ENCODE measurements around the gene ENOX1.

The ENOX1 gene

GRCh38 chr13:43697323-43697722 lies 89.4 kb downstream of the ENOX1 start:
- TF ChIP-seq CTCF (IDR thresholded peaks at IDR 0.05; ENCODE audit: low read depth, low read length, missing control alignments) = no peak
- DNase-seq (ENCODE audit: low read depth) = no peak

DNA sequence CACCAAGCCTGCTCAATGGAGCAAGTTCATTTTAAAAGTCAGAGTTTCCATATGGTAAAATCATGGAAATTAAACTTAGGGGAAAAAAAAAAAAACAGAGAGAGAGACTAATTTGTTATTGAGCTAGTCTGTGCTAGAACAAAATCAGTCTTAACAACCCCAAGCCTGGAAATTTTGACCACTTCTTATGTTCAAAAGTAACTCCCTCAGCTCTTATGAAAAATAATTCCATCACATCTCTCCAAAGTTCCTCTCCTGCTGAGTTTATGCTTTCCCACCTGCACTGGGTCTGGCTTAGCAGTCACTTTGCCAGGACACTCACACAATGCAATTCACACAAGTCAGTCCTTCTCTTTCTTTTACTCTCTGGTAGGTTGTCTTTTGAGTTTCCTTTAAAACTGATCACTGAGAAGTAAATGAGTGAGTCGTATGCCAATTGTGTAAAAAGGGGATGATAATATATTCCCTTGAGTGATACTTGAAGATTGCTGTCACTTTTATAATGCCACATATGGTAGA lies 92.6 kb downstream of the ENOX1 start:
- no peak for DNase-seq (ENCODE audit: low read depth)
- H3K4me3 ChIP-seq (ENCODE audit: low read depth, low read length) = no peak overlapping the region
- no peak for TF ChIP-seq CTCF (IDR thresholded peaks at IDR 0.05; ENCODE audit: low read depth, low read length, missing control alignments)

More at GRCh38 chr13:43697323-43697722, 89.4 kb downstream of the ENOX1 start:
- H3K4me3 ChIP-seq (ENCODE audit: low read depth, low read length) = no peak overlapping the region

DNA sequence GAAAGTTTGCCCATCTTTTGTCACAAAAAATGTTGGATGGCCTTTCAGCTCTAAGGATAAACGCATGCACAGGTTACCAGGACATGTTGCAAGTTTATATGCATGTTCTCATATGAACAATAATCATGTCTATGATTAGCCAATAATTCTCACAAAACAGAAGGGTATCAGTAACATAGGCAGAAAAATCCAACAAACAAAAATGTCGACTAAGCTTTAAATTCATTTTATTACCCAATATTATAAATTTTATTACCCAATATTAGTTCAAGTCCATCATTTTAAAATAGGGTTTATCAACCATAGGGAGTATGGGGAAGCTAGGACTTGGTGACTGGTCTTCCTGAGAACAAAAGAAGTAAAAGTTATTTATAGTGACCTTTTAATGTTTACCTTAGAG lies 93.1 kb downstream of the ENOX1 start:
- no peak overlapping the region for H3K4me3 ChIP-seq (ENCODE audit: low read depth, low read length)
- DNase-seq (ENCODE audit: low read depth) = no peak
- TF ChIP-seq CTCF (IDR thresholded peaks at IDR 0.05; ENCODE audit: low read depth, low read length, missing control alignments) = no peak

- no peak for DNase-seq (ENCODE audit: low read depth)
- TF ChIP-seq CTCF (IDR thresholded peaks at IDR 0.05; ENCODE audit: low read depth, low read length, missing control alignments) = no peak
- H3K4me3 ChIP-seq (ENCODE audit: low read depth, low read length) = no peak overlapping the region
These were observed 98.4 kb downstream of the ENOX1 start for GRCh38 chr13:43688227-43688907.

- H3K4me3 ChIP-seq (ENCODE audit: low read depth, low read length) = no peak overlapping the region
- no peak for TF ChIP-seq CTCF (IDR thresholded peaks at IDR 0.05; ENCODE audit: low read depth, low read length, missing control alignments)
- no peak for DNase-seq (ENCODE audit: low read depth)
These were observed 99.7 kb downstream of the ENOX1 start for GRCh38 chr13:43687038-43687437.

DNA sequence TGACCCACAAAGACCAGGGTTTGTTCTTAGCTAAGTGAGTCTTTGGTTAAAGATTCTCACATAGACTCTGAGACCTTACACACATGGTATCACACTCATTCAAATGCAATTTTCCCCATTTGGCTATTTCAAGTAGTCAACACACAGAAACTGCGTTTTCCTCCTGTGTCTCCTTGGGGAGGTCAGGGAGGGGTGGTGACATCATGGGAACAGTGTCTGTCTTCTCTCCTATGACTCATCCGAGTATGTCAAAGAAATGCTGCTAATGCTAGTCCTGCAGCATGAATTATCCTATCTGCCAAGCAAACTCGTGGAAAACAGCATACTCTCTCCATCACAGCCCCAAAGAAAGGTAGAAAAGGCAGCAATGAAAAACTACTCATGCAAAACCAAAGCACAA lies 100.2 kb downstream of the ENOX1 start:
- H3K4me3 ChIP-seq (ENCODE audit: low read depth, low read length) = no peak overlapping the region
- no peak for TF ChIP-seq CTCF (IDR thresholded peaks at IDR 0.05; ENCODE audit: low read depth, low read length, missing control alignments)
- no peak for DNase-seq (ENCODE audit: low read depth)

Data from GM12864 (cell line).